NCI-H748 treated with DMSO at 0.1 percent for 48 hours (cell line): ENCODE data around the gene LAMTOR3.

Experiments
- DNase-seq: peaks from one replicate; lab custom pipeline; 2025; lab: John Stamatoyannopoulos, UW

LAMTOR3 gene

DNA sequence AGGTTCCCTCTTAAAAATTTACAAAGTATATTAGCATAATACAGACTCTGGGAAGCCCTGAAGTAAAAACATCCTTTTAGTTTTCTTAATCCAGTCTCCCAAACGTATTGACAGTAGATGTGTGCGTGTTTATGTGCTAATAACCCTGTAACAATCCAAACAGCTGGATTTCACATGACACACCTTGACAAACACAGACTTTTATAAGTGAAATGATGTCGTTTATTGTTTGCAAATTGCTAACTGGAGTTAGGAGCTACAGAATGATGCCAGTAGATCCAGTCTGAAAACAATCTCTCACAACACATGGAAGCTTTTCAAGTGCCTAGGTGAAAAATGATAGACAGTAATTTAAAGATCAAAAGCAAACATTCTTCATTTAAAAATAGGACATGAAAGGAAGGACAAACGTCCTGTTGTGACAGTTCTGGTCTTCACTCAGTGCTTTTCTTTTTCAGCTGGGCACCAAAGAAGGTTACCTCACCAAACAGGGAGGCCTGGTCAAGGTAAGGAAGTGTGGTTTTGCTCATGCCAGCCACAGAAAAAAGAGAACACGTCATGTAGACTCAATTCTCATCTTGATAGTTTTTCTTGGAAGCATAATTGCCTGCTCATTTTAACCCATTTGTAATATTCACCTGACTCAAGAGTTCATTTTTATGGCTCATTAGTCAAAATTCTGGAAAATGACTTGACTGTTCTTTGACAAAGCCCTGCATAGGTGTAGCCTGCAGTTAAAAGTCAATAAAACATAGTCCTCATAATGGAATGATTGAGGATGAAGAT, 32.9 kb downstream of the LAMTOR3 start:
- peak; percentile 64 for DNase-seq

DNA sequence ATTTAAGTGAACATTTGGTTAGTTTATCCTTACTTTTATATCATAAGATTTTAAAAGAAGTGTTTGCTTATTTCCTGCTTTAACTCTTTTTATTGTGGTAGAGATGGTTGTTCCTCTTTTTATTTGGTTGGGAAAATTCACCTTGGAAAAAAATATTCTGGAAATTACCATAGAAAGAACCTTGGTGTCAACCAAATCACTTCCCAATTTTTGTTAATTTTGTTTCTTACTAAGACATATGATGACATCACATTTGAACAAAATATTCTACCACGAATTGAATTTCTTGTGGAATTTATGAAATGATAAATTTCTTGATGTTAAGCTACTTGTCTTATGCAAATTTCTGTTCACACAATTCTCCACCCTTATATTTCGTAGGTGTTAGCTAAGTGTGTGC, 33.7 kb downstream of the LAMTOR3 start:
- no peak for DNase-seq

DNA sequence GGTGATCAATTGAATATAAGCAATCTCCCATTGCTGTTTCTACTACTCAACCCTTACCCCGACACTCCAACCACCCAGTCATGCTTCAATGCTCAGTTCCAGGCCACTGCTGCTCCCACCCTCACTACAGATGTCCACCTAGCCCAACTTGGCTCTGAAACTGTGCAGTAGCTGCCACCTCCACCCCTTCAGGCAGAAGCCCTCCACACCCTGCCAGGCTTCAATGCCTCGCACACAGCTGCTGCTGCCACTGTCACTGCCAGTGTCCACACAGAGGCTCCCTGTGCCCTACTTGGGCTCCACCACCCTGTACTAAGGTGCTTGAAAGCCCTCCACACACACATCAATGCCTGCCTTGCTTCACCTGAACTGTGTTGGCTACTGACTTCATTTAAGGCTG, 34.6 kb downstream of the LAMTOR3 start:
- DNase-seq = no peak

DNA sequence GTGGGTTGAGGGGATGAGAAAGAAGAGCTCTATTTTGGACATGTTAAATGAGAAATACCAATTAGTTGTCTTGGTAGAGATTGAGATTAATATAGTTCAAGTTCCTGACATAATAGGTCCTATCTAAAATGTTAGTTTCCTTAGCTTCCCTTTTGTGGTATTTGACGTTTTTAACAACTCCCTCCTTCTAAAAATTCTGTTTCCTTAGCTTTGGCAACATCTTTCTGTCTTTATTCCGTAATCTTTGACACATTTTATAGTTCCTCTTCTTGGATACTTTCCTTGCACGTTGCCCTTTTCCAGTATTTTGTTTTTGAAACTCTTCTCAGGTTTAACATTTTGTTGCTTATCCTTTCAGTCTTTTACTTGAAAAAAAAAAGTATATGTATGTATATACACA, 36.9 kb downstream of the LAMTOR3 start:
- no peak for DNase-seq

DNA sequence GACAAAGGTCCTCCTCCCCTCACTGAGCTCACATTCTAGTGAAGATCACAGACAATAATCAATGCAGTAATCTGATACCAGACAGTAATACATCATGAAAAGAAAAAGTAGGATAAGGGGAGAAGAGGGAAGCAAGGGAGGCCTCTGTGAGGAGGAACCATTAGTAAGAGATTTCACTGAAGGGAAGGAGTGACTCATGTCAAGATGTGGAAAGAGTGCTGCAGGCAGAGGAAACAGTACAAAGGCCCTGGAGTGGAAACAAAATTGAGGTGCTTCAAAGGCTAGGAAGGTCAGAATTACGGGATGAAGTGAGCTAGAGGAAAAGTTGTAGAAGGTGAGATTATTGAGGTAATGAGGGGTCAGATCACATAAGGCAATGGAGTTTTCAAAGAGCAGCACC, 38.1 kb downstream of the LAMTOR3 start:
- no peak for DNase-seq

DNA sequence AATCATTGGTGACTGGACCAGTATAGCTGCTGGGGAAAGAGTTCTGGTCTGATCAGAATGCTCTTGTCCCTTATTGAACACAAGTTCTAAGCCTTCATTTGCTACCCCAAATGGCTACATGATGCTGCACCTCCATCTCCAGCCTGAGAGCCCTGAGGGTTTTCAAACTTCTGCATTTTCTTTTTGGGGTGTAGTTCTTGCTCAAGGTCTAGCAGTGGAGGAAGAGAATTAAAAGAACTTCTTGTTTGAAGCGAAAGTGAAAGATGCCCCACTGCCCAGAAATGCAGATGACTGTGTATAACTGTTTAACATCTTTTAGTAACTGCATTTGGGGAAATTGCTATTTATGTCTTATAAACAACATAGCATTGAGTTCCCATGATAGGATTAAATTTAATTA, 38.5 kb downstream of the LAMTOR3 start:
- no peak for DNase-seq

DNA sequence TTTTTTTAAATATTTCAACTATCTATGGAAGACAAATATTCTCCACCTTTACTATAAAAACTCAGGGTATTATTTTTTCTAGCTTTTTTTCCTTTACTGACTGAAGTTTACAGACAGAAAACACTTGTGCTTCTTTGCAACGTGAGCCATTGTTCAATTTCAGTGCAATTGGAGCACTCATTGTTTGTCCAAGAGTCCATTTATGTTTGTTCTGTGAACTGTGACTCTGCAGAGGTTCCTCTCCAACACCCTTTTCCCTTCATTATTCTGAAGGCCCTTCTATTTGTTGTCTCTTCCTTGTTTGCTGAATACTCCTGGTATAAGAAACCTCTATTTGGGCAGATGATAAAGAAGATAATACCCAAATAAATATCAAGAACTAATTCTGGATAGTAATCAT, 40.2 kb downstream of the LAMTOR3 start:
- DNase-seq = peak; percentile 40

DNA sequence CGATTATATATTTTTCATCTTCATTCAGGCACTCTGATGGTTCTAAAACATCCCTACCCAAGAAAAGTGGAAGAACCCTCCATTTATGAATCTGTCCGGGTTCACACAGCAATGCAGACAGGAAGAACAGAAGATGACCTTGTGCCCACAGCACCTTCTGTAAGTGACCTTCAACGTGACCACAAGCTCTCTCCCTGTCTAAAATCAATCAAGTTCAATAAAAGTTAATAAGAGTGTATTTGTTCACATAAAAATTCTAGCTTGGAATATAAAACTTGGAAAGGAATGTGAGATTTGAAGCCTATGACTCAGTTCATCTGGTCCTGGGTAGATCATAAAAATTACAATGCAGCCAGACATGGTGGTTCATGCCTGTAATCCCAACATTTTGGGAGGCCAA, 41.0 kb downstream of the LAMTOR3 start:
- DNase-seq = no peak

DNA sequence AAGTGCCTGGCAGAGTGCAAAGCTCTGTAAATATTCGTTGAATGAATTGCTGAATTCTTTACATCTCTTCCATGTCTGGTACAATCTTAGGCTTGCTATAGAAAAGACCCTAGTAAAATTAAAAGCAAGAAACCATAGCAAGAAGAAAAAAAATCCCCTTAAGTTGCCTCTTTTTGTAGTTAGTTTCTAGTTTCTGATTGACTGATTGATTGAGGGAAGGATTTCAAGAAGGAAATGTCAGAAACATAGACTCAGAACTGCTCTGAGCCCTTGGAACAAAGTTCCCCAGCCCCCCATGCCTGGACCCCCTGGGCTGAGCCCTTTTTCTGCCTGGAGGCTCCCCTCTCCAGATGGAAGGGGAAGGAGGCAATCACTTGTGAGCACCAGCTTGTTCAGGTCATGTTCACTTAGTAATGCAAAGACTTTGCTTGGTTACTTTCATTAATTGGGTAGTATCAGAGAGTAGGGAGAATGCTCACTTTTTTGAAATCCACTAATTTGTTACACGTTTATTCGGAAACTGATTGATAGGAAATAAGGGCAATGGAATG, 42.0 kb downstream of the LAMTOR3 start:
- DNase-seq = no peak

DNA sequence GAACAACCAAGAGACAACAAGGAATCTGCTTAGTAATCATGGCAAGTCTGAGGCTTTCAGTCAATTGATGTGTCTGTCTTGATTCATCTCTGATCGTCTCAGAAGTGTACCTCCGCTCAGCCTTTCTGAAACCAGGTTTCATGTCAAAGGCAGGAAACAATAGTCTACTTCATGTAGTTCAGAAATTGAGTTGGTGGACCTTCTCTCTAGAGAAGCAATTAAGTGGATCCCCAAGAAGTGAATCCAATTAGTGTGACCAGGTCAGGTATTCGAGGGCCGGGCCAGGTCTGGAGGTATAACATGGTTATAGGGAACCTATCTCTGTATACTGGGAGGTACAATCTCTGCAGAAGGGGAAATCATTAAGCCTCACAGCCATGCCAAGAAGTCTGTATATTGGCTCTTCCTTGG, 45.6 kb downstream of the LAMTOR3 start:
- no peak for DNase-seq

DNA sequence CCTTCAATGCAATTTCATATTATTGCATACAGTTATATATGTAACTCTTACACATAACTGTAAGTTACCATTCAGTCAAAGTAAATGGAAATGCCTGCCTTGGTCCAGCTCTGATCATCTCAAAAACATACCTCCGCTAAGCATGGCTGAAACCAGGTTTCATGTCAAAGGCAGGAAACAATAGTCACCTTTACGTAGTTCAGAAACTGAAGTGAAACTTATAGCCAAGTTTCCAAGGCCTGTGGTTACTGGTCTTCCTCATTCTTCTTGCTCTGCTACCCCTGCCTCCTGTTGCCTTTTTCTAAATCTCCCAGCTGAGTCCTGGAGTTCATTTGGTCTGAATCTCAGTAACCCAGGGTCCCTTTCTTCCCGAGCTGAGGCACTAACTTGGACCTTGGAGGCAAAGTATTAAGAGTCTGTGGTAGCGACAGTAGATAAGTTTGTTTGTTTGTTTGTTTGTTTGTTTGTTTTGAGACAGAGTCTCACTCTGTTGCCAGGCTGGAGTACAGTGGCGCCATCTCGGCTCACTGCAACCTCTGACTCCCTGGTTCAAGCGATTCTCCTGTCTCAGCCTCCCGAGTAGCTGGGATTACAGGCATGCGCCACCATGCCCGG, 46.8 kb downstream of the LAMTOR3 start:
- DNase-seq = no peak

DNA sequence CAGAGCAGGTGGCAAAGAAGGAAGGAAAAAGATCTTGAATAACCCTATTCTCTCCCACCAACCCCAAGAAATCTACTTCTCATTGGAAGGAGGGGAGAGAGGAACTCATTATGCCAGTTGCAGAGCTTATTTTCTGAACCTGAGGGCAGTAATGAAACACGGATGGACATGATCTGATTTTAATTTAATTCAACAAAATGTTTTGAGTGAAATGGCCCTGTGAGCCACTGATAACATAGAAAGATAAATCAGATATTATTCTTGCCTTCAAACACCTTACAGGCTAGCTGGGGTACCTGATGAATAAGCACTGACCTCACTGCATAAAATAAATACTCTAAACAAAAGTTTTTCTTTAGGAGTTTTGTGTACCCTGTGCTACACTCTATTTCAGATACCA, 47.3 kb downstream of the LAMTOR3 start:
- no peak for DNase-seq

DNA sequence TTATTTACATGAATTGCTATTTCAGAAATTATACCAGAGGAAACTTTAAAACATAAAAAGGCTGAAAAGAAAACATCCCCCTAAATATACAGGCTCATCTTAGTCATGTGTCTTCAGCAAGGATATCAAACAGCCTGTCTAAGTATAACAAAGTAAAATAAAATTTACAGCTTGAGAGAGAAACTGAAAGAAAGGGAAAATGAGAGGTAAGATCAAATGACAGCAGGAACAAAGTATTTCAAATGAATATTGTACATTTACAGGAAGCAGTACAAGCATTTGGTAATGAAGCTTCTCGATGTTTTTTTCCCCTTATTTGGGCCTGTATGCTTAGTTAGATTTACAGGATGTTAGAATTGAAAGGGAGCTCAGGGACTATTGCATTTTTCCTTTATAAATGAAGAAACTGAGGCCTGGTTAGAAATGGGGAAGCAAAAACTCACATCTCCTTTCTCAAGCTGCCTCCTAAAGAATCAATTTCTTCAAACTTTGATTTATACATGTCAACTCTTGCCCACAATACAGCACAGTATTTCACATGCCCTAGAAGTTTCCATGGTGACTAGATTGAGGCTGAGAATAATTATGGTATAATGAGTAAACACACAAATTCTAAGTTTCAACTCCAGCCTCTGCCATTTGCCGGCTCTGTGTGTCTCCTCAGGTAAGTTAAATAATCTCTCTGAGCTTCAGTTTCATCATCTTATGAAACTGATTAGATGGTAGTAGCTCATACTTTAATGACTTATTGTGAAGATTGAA, 48.3 kb downstream of the LAMTOR3 start:
- DNase-seq = no peak

DNA sequence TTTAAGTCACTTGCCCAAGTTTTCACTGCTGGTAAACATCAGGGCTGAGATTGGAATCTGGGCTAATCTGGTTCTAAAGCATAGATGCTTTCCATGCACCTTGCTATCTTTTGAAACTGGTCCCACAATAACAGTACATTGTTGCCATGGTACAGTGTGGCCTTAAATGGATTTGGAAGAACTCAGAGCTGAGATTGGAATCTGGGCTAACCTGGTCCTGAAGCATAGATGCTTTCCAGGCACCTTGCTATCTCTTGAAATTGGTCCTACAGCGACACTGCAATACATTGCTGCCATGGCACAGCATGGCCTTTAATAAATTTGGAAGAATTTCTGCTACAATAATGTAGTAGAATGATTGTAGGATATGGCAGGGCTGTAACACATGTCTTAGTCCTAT, 49.0 kb downstream of the LAMTOR3 start:
- DNase-seq = no peak

DNA sequence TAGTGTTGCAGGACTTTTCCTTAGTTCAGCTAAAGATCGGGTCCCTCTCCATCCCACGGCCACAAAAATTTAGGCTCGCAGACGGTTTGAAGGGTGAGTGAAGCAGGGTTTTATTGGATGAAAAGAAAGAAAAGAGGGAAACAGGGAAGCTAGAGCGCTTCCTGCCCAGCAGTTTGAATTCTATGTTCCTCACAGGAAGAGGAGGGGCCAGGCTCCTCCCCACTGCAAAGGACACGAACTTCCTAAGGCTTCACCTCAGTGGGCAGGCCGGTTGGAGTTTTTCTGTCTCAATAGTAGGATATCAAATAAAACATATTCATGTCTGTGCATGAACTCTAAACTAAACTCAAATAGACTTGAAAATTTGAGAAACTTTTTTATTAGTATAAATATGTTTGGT, 50.2 kb downstream of the LAMTOR3 start:
- DNase-seq = no peak

DNA sequence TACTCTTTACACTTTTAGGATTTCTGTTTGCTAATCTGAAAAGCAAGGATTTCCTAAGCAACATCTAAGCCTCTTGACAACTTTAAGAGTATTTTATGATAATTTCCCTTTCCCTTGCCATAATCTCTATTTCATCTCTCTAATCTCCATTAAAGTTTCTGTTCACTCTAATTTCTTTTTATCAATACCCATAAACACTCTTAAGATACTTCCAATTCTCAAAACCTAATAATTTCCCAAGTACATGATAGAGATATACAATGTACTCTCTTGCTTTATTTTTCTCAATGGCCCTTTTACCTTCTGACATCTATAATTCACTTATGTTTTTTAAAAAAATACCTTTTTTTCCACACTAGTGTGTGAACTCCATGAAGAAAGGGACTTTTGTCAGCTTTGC, 50.8 kb downstream of the LAMTOR3 start:
- DNase-seq = no peak

DNA sequence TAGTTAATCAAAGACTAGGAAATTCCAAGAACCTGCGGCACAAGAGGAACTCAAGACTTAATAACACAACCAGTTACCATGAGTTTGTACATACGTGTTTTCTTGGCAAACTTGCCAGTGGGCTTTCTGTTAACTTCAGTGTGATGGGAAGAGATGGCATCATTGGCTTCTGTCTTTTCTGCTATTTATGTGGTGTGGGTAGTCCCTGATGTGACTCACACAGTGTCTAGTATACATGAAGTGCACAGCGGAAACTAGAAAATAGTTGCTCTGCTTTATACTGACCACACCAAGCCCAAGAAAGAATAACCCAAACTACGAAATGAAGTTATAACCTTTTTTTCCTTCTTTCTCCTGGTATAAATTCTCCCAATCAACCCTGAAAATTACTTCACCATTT, 53.1 kb downstream of the LAMTOR3 start:
- DNase-seq = no peak

DNA sequence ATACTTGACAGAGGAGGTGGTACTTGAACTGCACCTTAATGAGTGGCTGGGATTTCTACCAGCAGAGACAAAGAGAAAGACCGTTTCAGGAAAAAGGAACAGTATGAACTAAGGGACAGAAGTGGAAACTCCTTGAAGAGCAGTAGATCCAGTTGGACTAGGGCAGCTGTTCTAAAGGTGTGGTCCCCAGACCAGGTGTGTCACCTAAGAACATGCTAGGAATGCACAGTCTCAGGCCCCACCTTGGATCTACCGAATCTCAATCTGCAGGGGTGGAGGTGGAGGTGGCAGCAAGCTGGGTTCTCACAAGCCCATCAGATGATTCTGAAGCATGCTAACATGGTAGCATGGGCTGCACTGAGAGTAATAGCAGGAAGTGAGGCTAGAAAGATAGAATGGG, 55.3 kb downstream of the LAMTOR3 start:
- no peak for DNase-seq

DNA sequence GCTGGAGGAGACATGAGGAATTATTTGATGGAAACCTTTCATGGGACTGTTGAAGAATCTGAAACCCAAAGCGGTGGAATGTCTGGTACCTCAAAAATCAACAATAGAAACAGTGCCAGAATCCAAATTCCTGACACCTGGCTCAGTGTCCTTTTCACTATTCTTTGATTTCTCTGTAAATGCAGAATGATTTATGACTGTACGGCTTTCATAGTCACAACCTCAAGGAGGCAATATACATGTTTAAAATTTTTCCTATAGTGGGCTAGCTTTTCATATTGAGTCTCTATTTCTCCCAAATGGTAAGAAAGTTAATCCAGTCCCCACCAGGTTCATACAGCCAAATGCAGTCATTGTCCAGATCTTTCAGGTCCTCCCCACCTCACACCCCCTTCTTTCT, 58.3 kb downstream of the LAMTOR3 start:
- no peak for DNase-seq

DNA sequence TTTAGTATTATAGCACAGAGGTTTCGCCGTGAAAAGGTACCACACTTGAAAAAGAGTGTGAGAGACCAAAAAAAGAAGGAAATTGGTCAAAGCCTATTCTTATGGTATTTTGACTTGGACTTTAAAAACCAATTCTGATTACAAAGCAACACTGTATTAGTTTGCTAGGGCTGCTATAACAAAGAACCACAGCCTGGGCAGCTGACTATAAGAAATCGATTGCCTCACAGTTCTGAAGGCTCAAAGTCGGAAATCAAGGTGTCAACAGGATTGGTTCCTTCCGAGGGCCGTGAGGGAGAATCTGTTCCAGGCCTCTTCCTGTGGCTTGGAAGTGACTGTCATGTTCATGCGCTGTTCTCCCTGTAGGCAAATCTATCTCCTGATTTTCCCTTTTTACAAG, 59.7 kb downstream of the LAMTOR3 start:
- DNase-seq = no peak

DNA sequence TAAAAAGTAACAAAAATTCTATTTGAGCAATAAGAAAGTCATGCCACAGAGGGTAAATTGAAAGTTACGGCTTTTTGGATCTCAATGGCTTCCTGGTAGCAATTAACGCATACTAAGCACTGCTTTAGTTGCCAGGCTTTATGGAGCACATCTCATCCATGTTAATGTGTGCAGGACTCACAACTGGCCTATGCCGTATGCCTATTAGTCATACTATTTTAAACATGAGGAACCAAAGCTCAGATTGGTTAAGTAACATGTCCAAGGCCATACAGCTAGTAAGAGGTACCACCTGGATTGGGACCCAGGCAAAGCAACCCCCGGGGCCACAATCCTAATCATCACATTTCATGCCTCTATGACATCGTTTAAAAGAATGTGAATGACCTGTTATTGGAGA, 60.5 kb downstream of the LAMTOR3 start:
- no peak for DNase-seq

DNA sequence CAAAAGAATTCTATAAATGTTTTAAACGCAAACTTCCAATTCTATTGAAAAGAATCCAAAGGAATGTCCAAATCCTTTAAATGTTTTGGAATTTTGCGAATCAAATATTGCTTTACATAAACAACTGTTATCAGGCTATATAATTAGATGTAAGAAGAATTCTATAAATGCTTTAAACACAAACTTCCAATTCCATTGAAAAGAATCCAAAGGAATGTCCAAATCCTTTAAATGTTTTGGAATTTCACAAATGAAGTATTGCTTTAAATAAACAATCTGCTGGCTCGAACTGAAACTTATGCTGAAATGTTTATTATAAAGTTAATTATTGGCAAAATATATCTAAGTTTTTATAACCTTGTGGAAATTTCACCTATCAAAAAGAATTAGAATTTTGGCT, 61.5 kb downstream of the LAMTOR3 start:
- DNase-seq = no peak

DNA sequence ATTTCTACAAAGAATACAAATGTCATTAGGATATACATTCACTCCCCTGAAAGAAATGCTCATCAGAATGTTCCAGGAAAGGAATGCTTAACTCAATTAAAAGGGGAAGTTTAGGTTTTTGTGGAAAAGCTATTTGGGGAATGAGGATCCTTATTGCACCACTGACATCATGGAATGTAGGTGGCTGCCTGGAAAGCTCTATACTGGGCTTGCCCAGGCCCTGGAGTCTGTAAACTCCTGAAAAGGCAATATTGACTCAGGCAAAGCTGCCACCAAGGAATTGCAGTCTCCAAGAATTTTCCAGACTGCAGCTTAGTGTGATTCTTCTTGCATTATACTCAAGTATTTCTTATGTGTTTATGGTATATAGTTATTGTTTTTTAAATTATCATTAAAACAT, 61.9 kb downstream of the LAMTOR3 start:
- no peak for DNase-seq
